HG02759 (cell line): ENCODE data around the gene CKS1B.

ENCODE experiments used
- ATAC-seq: cut with Tn5 transposase; IDR thresholded peaks from one replicate; pipeline ENCODE4 v1.9.1; 2021; ENCODE audit warnings: mild to moderate bottlenecking, moderate library complexity; ENCODE audit not compliant: unreplicated experiment

Gene CKS1B

DNA sequence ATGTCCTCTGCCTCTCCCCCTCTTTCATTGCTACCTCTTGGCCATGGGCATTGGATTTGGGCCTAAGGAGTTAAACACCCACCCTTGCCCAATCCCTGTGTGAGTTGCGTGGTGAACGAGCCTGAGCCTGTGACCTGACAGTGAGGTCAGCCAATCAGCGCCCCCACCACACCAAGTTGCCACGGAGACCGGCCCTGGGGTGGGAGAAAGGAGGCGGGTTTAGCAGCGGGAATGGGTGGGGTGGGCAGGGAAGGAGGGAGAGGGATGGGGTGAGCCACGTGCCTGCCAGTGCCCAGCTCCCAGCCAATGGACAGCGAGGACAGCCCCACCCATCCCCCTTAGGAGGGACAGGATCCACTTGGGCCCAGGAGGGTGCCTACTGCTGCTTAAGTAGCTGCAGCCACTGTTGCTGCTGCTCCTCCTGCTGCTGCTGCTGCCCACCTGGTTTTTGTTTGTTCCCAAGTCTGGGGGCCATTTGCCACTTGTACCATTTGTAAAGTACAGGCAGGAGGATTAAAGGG, 37.6 kb downstream of the CKS1B start:
- ATAC-seq = no peak

DNA sequence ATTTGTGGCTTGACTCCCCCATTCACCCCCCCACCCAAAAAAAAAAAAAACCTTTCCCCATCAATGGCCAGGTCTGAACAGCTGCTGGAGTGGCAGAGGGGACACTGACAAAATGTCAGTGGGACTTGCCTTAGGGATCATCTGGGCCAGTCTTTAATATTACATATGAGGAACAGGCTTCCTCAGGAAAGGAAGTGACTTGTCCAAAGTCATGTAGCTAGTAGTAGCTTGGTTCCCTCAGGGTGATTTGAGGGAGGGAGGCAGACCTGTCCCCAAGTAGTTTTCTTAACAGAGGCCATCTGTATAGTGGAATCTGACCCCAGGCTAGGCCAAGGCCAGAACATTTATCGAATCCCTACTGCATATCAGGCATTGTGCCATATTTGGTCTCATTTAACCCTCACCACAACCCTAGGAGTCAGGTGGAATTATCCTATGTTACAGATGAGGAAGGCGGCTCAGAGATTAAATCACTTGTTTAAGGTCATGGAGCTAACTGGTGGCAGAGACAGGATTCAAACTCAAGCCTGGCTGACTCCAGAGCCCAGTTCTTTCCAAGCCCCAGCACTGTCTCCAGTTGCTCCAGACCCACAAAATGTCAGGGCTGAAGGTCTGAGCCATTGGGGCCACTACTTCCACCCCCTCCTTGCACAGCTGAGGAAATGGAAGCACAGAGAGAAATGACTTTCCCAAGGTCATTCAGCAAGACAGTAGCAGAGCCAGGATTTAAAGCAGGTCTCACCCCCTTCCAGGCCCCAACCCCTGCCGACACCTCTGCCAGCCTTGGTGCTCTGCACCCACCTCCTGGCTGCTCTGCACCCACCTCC, 38.5 kb downstream of the CKS1B start:
- ATAC-seq = no peak

- ATAC-seq = no peak
These were observed 39.2 kb downstream of the CKS1B start for GRCh38 chr1:155013632-155014031.

- ATAC-seq = no peak
These were observed 40.4 kb downstream of the CKS1B start for GRCh38 chr1:155014709-155015508.

GRCh38 chr1:155015527-155016230, 41.2 kb downstream of the CKS1B start:
- no peak for ATAC-seq

DNA sequence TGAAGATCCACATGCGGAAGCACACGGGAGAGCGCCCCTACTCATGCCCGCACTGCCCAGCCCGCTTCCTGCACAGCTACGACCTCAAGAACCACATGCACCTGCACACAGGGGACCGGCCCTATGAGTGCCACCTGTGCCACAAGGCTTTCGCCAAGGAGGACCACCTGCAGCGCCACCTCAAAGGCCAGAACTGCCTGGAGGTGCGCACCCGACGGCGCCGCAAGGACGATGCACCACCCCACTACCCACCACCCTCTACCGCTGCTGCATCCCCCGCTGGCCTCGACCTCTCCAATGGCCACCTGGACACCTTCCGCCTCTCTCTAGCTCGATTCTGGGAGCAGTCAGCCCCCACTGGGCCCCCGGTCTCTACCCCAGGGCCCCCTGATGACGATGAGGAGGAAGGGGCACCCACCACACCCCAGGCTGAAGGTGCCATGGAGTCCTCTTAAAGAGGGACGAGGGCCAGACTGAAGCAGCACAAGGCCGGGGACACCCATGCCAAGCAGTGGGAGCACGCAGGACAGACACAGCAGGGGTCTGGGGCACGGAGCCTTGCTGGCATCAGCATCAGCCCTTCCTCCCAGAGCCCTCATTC, 41.9 kb downstream of the CKS1B start:
- ATAC-seq = no peak

DNA sequence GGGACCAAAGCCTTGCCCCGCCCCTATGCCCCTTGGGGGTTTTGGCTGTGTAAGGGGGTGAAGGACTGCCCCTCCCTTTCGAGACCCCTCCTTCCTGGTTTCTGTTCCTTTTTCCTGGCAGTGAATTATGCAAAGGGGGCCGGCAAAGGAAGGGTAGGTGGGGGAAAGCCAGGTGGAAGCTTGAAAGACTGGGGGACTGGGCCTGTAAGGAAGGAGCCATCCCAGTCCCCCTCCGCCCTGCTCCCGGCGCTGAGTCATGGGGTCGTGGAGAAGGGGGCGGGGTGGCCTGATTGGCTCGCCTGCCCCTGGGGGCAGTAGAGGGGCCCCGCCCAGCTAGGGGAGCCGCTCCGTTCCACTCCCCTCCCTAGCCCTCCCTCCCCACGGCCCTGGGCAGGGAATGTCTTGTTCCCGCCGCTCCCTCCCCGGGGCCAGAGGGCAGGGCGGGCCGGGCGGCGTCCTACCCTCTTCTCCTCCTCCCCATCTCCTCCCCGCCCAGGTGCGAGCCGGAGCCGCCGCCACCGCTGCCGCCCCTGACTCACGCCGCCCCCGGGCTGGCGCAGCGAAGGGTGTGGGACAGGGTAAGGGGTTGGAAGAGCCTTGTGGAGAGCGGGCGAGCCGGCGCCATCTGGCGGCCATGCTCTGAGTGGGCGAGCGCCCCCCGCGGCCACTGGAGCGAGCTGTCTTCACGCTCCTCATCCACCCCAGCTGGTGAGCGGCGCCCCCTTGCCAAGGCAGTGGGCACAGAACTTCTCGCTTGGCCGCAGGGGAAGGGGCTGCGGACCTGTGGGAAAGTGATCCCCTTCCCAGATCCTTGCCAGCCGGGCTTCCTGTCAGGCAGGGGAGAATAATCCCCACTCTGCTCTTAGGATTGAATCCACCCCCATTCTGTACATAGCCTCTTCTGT, 42.8 kb downstream of the CKS1B start:
- peak; percentile 80 for ATAC-seq

GRCh38 chr1:155017946-155018316, 43.5 kb downstream of the CKS1B start:
- peak; percentile 16 for ATAC-seq

- no peak for ATAC-seq
These were observed 44.3 kb downstream of the CKS1B start for GRCh38 chr1:155018617-155019348.

- no peak for ATAC-seq
These were observed 45.1 kb downstream of the CKS1B start for GRCh38 chr1:155019377-155020245.

GRCh38 chr1:155022136-155022926, 47.9 kb downstream of the CKS1B start:
- no peak for ATAC-seq

- ATAC-seq = no peak
These were observed 48.4 kb downstream of the CKS1B start for GRCh38 chr1:155022927-155023236.

DNA sequence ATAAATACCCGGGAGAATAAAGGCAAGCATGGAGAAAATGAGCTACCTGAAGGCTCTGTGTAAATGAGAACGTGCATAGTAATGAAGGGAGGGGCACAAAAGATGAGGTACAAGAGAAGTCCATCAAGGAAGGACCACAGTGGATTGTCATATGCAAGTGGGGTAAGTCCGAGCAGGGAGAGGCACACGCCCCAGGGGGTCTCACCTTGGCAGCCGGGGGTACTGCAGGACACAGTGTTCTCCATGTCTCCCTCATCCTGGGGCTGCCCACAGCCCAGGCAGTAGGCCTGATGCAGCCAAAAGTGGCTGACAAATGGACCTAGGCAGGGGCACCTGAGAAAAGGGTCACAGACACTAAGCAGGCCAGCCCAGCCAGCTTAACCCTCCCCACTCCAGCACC, 49.1 kb downstream of the CKS1B start:
- no peak for ATAC-seq

- no peak for ATAC-seq
These were observed 49.8 kb downstream of the CKS1B start for GRCh38 chr1:155024315-155024714.

DNA sequence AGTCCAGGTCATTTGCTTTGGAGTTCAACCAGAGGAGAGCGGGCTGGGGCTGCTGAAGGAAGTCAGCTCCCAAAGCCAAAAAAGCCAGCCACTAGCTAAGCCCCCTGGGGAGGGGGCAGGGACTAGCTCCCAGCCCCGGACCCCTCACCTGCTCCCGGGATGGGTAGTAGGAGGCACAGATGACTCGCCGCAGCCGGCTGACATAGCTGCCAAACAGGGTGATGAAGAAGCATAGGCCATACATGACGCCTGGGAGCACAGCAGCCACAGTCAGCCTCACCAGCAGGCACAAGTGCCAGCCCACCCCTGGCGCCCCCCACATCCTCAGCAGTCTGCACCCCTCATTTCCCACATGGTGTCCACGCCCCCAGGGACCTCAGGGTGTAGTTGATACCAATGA, 51.7 kb downstream of the CKS1B start:
- no peak for ATAC-seq

GRCh38 chr1:155026588-155026987, 52.1 kb downstream of the CKS1B start:
- ATAC-seq = no peak
